SHP77 (cell line): ENCODE measurements around the gene SLC4A1.

Source experiments
- DNase-seq, 2 experiments: peaks; one replicate each; lab custom pipeline; 2025; lab: John Stamatoyannopoulos, UW

The SLC4A1 gene

DNA sequence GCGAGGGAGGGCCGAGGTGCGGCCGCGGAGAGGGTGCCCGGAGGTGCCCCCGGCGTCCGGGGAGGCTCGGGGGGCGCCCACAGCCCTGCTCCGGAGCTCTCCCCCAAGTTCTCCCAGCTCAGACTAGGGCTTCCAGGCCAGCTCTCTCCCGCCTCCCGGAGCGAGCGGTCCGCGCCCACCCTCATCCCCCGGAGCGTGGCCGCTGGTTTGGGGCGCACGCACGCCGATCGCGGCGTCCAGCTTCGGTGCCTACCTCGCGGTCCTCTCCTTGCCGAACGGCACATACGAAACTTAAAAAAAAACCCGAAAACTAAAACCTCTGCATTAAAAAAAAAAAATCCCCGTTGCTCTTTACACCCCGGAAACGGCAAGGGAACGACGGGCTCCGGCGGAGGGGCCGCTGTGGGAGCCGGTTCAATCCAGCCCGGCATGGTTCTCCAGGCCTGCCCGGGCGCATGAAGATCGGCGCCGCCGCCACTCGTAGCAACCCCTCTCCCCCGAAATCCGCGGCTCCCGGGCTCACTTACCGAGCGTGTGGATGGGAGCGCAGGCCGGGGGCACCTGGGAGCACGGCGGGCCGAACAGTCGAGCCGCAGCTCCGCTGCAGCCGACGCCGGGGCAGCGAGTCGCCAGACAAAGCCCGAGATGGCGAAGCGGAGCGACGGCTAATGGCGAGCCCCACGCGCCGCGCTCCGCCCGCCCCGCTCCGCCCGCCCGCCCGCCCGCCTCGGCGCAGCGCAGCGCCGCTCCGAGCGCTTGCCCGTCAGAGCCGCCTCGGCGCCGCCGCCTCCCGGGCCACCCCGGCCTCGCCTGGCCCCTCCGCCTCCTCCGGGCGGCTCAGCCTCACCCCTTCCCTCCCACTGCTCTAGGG is 47.5 kb downstream of the SLC4A1 start:
- peak; percentile 48 to 70 for DNase-seq

DNA sequence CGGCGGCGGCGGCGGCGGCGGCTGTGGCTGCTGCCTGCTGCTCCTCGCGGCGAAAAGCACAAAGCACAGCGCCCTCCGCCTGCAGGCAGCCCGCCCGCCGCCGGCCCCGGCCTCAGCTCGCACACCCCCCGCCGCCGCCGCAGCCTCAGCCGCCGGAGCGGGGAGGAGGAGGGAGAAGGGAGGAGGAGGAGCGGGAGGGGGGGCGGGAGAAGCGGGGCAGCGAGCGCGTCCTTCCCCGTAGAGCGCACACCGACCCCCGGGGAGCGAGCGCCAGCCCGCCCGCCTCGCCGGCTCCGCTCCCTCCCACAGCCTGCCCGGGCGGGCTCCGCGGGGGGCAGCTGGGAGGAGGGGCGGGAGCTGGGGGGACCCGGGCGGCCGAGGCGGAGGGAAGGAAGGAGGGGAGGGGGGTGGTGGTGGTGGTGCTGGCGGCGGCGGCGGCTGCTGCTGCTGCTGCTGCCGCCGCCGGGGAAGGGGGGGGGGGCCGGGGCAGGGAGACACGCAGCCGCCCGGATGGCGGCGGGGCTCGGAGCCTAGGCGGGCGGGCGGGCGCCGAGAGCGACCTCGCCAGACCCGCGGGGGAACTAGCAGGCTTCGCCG is 48.2 kb downstream of the SLC4A1 start, which contains the start of gene UBTF:
UBTF (minus strand) TSS at position 60 of the 597 bp plus-strand sequence. CDS start 1,446 bp downstream, outside the sequence.
- DNase-seq, result peak; percentile 70 to 78

DNA sequence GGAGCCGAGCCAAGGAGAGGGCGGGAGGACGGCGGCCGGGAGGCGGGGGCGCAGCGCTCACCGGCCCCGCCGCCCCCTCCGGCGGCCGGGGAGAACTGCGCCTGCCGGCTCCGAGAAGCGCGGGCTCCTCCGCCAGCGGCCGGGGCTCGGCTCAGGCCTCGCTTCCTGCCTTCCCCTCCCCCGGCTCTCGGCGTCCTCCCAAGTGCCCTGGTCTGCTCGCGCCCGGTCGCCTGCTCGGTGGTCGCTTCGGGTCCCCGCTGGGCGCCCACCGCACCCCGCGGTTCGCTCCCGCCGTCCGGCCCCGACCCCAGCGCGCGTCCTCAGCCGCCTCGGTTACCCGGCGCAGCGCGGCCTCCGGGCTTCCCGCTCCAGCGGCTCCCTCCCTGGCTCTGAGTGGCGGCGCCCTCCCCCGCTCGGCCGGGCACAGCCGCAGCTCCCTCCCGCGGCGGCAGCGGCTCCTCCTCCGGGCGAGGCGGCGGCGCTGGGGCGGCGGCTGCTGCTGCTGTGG is 48.8 kb downstream of the SLC4A1 start:
- DNase-seq, result peak; percentile 57 to 73

DNA sequence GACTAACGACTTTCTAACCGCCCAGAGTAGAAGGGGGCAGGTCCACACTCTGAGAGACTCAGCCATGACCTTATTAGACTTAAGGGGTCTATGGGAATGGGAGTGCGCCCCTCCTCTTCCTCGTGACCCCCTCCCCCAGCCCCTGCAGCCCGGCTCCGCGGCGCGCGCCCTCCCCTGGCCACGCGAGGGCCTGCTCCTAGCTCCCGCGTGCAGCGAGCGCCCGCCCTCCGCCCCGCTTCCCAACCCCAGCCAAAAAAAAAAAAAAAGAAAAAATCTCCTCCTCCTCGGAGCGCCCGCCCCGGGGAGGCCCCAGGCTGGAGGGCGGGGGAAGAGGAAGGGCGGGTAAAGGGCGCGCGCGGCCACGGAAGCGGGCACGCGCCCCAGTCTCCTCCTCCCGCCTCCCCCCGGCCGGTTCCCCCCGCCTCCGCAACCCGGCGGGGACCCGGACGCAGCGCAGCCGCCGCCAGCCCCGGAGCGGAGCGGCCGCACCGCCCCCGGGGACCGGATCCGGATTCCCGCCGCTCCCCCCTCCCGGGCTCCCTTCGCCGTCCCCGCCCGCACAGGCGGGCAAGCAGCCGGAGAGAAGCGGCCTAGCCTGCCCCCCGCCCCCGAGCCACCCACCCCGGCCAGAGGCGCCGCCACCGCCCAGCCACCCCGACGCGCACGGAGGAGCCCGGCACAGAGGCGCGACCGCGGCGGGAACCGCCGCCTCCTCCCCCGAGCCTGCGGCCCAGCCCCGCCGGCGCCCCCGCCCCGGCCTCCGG is 49.4 kb downstream of the SLC4A1 start:
- DNase-seq, result peak; percentile 87 to 90

DNA sequence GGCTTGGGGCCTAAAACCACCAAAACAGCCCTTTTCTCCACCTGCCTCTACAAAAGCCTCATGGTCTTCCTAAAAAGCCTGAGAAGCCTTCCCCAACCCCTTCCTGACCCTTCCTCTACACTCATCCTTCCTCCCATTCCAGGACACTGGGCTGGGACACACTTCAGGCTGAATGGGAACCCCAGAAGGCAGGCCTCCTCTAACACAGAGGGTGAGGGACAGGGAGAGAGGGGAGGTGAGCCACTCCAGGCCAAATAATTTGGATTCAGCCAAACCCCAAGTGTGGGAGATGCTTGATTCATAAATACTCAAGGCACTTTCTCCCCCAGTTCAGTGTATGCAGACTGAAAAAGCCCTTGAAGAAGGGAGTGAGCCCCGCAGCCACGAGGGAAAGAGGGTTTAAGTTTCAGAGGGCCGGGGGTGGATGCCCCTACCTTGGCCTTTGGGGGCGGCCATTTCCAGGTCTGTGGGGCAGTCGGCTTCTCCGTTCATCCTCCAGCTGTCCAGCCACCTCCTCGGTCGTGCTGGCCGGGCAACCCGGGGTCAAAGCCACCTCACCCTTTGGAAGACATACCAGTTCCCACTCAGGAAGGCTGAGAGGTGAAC is 50.1 kb downstream of the SLC4A1 start:
- DNase-seq, result no peak

GRCh38 chr17:44216694-44217093 is 51.2 kb downstream of the SLC4A1 start:
- no peak for DNase-seq

- no peak for DNase-seq
Measured at GRCh38 chr17:44216173-44216572, 51.8 kb downstream of the SLC4A1 start.

DNA sequence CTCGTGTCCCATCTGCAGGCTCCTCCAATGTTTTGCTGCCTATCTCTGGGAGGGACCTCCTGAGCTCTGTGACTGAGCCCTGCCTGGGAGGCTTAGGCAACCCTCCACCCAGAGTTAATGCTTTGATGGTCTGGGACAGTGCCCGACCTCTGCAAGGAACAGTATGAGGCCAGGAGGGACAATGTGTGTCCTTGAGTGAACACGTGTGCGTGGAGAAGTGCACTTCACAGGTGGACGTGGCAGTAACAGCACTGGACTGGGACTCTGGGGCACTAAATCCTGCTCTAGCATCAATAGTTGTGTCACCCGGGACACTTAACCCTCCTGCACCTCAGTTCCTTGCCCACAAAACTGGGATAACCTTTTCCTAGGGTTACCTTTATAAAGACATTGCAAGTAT is 53.0 kb downstream of the SLC4A1 start:
- no peak for DNase-seq

DNA sequence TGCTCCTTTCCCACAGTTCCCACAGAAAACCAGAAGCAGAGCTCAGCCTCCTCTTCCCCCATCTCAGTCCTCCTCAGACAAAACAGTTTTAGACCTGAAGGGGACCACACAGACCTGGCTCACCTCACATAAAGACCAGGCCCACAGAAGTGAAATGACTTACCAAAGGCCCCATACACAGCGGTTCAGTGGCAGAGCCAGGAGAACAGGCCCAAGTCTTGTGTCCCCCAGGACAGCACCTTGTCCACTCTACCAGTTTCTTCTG is 53.8 kb downstream of the SLC4A1 start:
- DNase-seq, result no peak

GRCh38 chr17:44213403-44214229 is 54.3 kb downstream of the SLC4A1 start:
- DNase-seq, result no peak

- no peak for DNase-seq
Measured at GRCh38 chr17:44212507-44213402, 55.2 kb downstream of the SLC4A1 start.

GRCh38 chr17:44211281-44212265 is 56.4 kb downstream of the SLC4A1 start:
- no peak for DNase-seq

DNA sequence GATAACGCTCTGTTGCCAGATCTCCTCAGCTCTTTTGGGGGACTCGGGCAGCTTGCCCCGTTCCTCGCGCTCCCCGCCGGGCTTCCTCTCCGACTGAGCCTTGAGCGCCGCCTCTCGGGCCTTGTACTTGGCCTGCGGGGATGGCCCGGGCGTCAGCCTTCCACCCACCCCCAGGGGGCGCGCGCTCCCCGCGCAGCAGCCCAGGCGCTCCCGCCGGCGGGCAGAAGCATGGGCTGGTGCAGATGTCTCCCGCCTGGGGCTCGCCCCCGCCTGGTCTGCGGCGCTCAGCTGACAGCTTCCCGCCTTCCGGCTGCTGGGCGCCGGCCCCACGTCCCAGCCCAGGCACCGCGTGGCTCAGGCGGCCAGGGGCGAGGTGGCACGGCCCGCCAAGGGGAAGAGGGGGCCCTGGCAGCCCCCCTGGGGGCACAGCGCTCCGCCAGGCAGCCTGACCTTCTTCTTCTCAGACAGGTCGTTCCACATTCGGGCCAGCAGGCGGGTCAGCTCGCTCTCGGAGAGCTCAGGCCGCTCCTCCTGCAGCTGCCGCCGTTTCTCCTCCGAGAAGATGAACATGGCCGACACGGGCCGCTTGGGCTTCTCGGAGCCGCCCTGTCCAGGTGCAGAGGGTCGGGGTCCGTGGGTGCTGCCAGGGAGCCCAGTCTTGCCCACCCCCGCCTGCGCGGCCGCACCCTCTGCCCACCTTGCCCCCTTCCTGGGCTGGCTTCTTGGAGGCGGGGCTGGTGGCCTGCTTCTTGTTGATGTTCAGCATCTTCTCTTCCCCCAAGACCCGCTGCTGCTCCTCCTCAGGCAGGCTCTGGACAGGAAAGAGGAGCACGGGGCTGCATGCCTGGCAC is 57.4 kb downstream of the SLC4A1 start:
- peak; percentile 60 to 75 for DNase-seq

DNA sequence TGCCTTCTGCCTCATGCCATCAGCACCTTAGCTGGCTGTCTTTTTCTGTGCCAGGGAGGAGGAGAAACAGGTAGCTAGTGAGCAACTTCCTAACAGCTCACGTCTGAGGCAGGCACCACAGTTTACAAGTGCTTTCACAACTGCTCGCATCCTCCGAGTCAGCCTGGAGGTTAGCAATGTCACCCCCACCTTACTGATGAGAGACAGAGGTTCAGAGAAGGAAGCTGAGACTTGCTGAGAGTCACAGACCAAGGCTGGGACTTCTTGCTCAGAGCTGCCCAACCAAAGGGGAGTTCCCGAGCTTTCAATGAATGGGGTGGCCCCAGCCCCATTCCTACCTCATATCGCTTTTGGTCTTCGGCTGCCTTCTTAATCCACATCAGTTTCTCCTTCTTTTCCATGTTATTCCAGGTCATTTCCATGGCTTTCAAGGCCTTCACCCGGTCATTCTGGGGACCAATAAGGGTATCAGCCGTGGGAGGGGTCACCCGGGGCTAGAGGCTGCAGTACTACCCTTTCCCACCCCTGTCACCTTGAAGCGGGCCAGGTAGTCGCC is 58.1 kb downstream of the SLC4A1 start:
- DNase-seq, result no peak

DNA sequence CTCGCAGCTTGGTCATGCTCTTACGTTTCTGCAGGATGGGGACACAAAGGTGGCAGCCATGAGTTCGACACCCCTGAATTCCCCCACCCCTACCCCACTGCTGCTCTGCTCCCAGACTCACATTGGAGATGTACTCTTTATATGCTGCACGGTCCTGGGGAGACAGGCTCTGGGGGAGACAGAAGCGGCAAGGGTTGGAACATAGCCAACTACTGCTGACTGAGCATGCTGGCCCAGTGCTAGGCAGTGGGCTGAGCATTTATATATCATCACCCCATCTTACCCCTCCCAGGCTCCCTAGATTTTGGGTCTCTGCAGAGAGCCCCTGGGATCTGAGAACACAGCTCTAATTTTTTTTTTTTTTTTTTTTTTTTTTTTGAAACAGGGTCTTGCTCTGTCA is 60.2 kb downstream of the SLC4A1 start:
- no peak for DNase-seq

DNA sequence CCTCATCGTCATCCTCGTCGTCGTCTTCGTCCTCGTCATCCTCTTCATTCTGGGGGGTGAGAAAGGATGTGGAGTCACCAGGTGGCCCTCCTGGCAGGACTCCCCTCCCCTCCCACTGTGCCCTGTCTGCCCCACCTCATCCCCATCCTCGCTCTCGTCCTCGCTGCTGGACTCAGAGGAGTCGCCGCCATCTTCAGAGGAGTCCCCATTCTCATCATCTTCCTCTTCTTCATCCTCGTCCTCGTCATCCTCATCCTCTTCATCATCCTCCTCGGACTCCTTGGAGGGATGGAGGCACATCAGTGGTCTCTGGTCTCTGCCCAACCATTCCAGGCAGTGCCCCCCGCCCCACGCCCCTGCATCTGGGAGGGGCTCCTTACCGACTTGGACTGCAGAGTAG is 60.6 kb downstream of the SLC4A1 start:
- no peak for DNase-seq

- no peak for DNase-seq
Measured at GRCh38 chr17:44206825-44207155, 61.1 kb downstream of the SLC4A1 start.
